T-helper 17 cell (primary cell): ENCODE measurements around the gene CCBE1. TPM values are rescaled to one million over a fixed set of nuclear protein-coding genes. Genes with fewer than 3 reads are reported as not detected.

ENCODE experiments used
- ATAC-seq: fragments of 150-1000 bp; cut with Tn5 transposase; 2 replicates; pipeline ENCODE4 v1.10.0; 2021; ENCODE audit warnings: mild to moderate bottlenecking, moderate library complexity
- DNase-seq, 3 donors: peaks; one replicate each; pipeline versions ENCODE4 v3.0.0 to v3.0.0-alpha.2; 2020 to 2021
- H3K9me3 ChIP-seq: one replicate; pipeline ENCODE4 v1.7.0; 2013; ENCODE audit warnings: low read length, mild to moderate bottlenecking; ENCODE audit not compliant: control insufficient read depth, poor library complexity, severe bottlenecking
- H3K27ac Mint-ChIP-seq: one replicate; pipeline ENCODE4 v1.8.0; 2022; ENCODE audit warnings: mild to moderate bottlenecking, moderate library complexity, mixed read lengths
- H3K27me3 Mint-ChIP-seq: one replicate; pipeline ENCODE4 v1.8.0; 2022; ENCODE audit warnings: mixed read lengths
- H3K36me3 Mint-ChIP-seq: one replicate; pipeline ENCODE4 v1.8.0; 2022; ENCODE audit warnings: low read depth, mixed read lengths
- H3K4me1 Mint-ChIP-seq: one replicate; pipeline ENCODE4 v1.8.0; 2022; ENCODE audit warnings: mild to moderate bottlenecking, mixed read lengths
- H3K4me3 Mint-ChIP-seq: one replicate; pipeline ENCODE4 v1.8.0; 2022; ENCODE audit warnings: mild to moderate bottlenecking, moderate library complexity, mixed read lengths
- total RNA-seq, 4 donors: library from RNA in 2 of 4; stranded (reverse) in 2 of 4; gene quantifications; one replicate each; pipeline ENCODE4 v1.2.3 and lab custom pipeline; 2022 to 2026

The CCBE1 gene
- total RNA-seq, 2 donors from 2014 or later, result not detected

DNA sequence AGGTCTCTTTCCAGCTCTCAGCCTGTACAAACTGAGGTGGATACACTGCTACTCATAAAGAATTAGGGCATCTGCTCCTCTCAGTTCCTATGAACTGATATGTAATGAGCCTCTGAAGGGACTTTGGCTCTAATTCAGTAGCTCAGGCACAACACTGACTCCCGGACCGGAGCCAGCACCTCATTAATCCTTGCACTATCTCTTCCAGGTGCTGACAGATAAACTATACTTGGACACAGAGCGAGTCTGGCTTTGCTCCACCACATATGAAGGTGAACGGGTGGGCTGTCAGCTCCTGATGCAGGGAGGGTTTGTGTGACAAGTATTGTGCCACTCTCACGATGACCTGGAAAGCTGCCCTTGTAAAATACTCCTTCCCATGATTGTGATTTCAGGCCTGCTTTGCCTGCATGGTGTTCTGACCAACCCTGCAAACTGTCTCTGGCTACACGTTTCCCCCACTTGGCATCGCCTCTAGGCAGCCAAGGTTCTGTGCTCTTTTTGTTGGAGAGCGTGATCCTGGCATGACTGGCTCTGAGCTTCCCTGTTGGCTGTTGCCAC is 226.6 kb downstream of the CCBE1 start:
- no peak overlapping the region for H3K27ac Mint-ChIP-seq
- no peak for ATAC-seq

DNA sequence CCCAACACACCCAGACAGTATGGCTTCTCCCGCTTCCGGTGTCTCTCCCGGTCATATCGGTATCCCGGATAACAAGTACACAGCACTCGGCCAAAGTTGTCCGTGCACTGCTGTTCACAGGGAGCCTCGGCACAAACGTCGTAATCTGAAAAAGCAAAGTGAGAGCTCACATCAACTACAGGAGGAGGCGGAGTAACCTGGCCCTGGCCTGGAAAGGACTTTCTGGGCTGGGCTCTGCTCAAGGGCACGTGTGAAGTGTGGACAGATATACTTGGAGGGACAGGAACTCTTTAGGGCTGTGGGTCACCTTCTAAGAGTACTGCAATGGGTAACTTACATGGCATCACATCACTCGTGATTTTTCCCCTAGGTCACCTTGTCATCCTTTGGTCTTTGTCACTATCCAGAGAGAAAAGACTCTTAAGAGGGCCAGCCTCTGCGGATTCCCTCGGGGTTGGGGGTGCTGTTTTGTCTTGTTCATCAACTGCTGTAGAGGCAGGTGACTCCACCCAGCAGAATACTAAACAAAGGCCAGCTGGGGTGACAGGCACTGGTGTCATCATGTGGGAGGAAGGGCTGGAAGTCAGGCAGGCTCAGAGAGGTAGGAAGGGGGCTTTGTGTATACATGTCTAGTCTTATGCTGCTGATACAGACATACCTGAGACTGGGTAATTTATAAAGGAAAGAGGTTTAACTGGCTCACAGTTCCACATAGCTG is 227.6 kb downstream of the CCBE1 start:
- H3K9me3 ChIP-seq, result no peaks in the 10 kb centered on the region

More for the DNA sequence above, 226.6 kb downstream of the CCBE1 start:
- peaks cover 13% of the 10 kb centered on the region for H3K27me3 Mint-ChIP-seq
- no peaks in the 10 kb centered on the region for H3K9me3 ChIP-seq
- no peaks in the 10 kb centered on the region for H3K4me1 Mint-ChIP-seq
- no peaks in the 10 kb centered on the region for H3K36me3 Mint-ChIP-seq
- no peak overlapping the region for H3K4me3 Mint-ChIP-seq
- DNase-seq, result no peak

DNA sequence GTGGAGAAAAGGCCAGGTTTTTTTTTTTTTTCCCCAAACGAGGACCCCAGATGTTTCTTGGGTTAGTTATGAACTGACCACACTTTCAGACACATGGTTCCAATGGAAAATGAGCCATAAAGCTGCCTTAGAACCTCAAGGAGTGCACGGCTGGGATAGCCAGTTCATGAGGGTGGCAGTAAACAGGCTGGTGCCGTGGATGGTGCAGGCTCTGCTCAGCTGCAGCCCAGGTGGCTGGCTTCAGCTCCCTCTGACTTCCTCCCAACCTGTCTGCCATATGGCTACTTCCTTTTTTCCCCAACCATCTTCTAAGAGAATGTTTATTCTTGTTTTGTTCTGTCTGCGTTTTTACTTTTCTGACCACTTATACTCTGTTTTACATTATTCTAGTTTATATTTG is 228.4 kb downstream of the CCBE1 start:
- Mint-ChIP-seq H3K27me3 (peaks cover 26% of the 10 kb centered on the region), H3K4me1 (no peaks in the 10 kb centered on the region), H3K27ac (no peak overlapping the region), H3K4me3 (no peak overlapping the region), H3K36me3 (no peaks in the 10 kb centered on the region)
- DNase-seq (no peak), ATAC-seq (no peak)
- no peaks in the 10 kb centered on the region for H3K9me3 ChIP-seq

More for the DNA sequence above, 227.6 kb downstream of the CCBE1 start:
- DNase-seq, result no peak
- H3K36me3 Mint-ChIP-seq, result no peaks in the 10 kb centered on the region
- H3K4me3 Mint-ChIP-seq, result no peak overlapping the region
- H3K4me1 Mint-ChIP-seq, result no peaks in the 10 kb centered on the region
- no peak overlapping the region for H3K27ac Mint-ChIP-seq
- ATAC-seq, result no peak
- H3K27me3 Mint-ChIP-seq, result peaks cover 24% of the 10 kb centered on the region

DNA sequence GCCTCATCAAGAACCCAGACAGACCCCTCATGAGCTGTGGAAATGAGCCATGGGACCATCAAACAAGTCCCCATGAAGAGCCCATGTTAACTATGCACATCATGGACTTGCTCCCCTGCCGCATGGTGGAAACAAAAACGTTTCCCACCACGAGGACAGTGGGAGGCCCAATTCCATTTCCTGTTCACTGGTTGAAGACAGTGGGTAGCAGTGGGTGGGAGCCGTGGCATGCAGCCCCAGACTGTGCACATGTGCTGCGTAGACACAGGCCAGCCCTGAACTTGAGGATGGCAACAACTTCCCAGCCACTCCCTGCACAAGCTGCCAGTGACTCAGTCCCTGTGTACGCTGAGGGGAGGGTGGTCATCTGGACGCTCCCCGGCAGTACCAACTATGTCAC is 229.7 kb downstream of the CCBE1 start:
- H3K27ac Mint-ChIP-seq, result no peak overlapping the region
- ATAC-seq (no peak), DNase-seq (no peak)
- no peaks in the 10 kb centered on the region for H3K4me1 Mint-ChIP-seq
- no peaks in the 10 kb centered on the region for H3K36me3 Mint-ChIP-seq
- peaks cover 32% of the 10 kb centered on the region for H3K27me3 Mint-ChIP-seq
- no peak overlapping the region for H3K4me3 Mint-ChIP-seq
- H3K9me3 ChIP-seq, result no peaks in the 10 kb centered on the region

DNA sequence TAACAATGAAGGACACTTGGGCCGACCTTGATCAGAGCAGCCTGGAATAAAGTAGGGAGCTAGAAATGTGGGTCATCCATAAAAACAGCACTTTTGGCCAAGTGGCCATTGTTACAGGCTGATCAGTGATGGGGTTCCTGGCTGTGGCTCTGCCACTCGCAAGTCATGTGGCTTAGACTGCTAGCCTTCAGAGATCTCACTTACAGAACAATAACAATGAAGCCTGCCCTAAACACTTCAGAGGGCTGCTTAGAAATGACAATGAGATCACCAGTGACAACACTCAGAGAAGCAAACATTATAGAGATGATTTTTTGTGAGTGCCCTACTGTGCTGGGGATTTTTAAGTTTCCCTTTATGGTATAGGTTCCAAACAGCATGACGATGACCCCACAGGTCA is 230.2 kb downstream of the CCBE1 start:
- H3K9me3 ChIP-seq, result no peaks in the 10 kb centered on the region
- Mint-ChIP-seq H3K27ac (no peak overlapping the region), H3K4me1 (no peaks in the 10 kb centered on the region), H3K36me3 (no peaks in the 10 kb centered on the region), H3K4me3 (no peak overlapping the region), H3K27me3 (peaks cover 32% of the 10 kb centered on the region)
- no peak for DNase-seq
- ATAC-seq, result no peak

DNA sequence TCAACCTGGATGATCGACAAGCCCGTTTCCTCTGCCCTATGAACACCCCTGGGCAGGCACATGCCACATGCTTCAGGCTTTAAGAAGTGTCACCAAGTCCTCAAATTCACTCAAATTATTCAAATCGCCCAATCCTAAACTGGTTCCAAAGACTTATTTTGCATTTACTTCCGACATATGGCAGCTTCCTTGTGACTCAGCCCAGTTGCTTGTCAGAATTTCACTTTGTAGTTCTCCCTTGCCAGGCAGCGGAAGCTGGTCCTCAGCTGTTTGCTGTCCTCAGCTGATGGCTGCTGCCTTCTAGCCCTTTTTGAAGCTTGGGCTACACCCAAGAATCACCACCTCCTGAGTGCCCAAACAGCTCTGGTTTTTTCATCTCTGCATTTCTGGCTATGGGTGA is 232.7 kb downstream of the CCBE1 start:
- Mint-ChIP-seq H3K27ac (no peak overlapping the region), H3K4me3 (no peak overlapping the region), H3K4me1 (peaks cover 2% of the 10 kb centered on the region), H3K27me3 (peaks cover 41% of the 10 kb centered on the region), H3K36me3 (no peaks in the 10 kb centered on the region)
- DNase-seq (no peak), ATAC-seq (no peak)
- no peaks in the 10 kb centered on the region for H3K9me3 ChIP-seq

DNA sequence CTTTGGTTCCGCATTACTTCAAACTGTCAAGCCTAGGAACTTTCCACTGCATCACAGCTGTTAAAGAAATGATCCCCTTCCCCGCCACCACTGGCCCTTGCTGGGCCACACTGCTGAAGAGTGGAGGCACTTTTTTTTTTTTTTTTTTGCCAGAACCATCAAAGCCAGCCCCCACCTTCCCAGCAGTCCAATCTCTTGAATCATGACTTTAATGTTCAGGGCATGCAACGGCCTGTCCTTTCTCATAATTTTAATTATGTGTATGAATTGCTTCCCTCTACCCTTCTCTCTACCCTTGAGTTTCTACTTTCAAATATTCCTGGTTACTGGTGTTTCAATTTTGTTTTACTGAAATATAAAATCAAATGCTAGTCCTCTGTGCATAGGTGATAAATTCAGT is 236.1 kb downstream of the CCBE1 start:
- H3K27ac Mint-ChIP-seq, result no peak overlapping the region
- H3K27me3 Mint-ChIP-seq, result peaks cover 44% of the 10 kb centered on the region
- no peak overlapping the region for H3K4me3 Mint-ChIP-seq
- H3K9me3 ChIP-seq, result no peaks in the 10 kb centered on the region
- H3K4me1 Mint-ChIP-seq, result peaks cover 2% of the 10 kb centered on the region
- H3K36me3 Mint-ChIP-seq, result peaks cover 2% of the 10 kb centered on the region
- no peak for DNase-seq
- ATAC-seq, result no peak

DNA sequence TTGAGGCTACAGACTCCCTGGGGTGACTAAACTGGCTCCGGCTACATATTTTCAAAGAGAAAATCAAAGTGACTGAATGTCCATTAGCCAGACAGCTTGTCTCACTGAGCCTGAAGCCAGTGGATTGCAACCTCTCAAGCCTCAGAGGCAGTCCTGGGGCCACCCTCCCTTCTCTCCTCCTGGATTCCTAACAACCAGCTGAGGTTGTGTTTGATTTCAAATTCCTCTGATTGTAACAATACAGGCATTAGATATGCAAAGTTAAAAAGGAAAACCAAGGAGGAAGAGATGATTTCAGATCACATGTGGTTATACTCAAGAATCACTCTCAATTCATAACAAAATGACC is 237.2 kb downstream of the CCBE1 start:
- Mint-ChIP-seq H3K36me3 (peaks cover 2% of the 10 kb centered on the region), H3K4me3 (no peak overlapping the region), H3K27me3 (peaks cover 47% of the 10 kb centered on the region), H3K27ac (no peak overlapping the region), H3K4me1 (peaks cover 2% of the 10 kb centered on the region)
- no peaks in the 10 kb centered on the region for H3K9me3 ChIP-seq
- ATAC-seq (no peak), DNase-seq (no peak)

DNA sequence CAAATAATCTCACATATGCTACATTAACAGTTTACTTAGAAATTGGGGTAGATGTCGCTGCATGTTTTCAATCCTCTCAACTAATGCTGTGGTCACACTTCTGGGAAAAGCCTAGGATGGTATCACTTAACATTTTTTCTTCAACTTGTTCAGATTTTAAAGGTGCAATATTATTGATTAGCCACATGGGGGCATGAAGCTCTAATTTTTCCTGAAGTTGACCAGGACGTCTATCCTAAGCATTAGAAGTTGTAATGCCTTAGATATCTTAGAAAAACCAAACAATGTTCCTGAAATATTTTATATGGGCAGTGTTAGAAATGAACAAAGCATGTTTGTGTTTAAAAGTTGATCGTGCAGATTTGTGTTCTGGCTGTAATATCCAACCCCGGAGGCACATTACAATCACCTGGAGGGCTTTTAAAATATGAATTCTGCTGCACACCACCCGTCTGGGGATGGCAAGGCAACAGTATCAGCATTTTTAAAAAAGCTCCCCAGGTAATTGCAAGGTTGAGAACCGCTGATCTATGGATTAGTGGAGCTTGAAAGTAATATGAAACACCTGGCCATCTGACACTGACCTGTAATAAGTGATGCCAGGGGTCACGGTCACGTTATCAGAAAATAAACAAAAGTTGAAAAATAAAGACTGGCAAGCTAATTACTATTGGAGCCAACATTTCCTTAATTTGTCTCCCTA is 237.7 kb downstream of the CCBE1 start:
- Mint-ChIP-seq H3K4me1 (peaks cover 2% of the 10 kb centered on the region), H3K27ac (no peak overlapping the region), H3K4me3 (no peak overlapping the region), H3K36me3 (peaks cover 2% of the 10 kb centered on the region), H3K27me3 (peaks cover 45% of the 10 kb centered on the region)
- ATAC-seq (no peak), DNase-seq (no peak)
- H3K9me3 ChIP-seq, result no peaks in the 10 kb centered on the region

DNA sequence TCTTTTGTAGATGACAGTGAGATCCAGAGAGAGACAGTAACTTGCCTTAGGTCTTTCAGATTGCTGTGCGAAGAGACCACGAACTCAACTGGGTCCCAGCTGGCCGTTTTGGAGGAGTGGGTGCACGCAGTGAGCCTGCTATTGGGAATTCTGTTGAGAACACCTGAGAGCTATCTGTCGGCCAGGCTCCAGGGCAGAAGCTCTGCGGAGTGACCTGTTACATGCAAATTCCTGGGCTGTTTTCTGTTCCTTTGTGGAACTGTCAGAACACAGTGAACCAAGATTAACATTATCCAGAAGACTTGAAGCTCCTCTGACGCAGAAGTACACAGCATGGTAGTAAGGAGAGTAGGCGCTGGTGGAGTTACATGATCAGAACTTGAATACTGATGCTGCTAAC is 238.6 kb downstream of the CCBE1 start:
- no peak for ATAC-seq
- no peaks in the 10 kb centered on the region for H3K9me3 ChIP-seq
- no peak for DNase-seq
- Mint-ChIP-seq H3K36me3 (peaks cover 2% of the 10 kb centered on the region), H3K27me3 (peaks cover 43% of the 10 kb centered on the region), H3K4me1 (peaks cover 2% of the 10 kb centered on the region), H3K27ac (no peak overlapping the region), H3K4me3 (no peak overlapping the region)

DNA sequence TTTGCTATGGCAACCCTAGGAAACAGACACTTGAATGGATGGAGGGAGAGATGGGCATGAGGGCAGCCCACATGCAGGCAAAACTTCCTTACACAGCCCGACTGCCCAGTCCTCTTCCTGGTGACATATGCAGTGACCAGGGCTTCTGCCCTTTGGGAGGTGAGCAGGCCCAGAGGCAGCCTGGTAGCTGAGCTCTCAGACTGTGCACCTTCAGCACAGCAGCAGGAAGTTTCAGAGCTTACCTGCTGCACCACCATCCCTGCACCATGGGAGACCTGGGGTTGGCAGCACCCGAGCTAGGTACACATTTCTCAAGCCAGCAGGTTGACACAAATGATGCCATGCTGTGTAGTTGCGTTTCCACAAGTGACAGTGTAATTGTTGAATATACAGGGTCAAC is 240.6 kb downstream of the CCBE1 start:
- Mint-ChIP-seq H3K27me3 (peaks cover 36% of the 10 kb centered on the region), H3K4me3 (no peak overlapping the region), H3K27ac (no peak overlapping the region), H3K36me3 (peaks cover 2% of the 10 kb centered on the region), H3K4me1 (peaks cover 2% of the 10 kb centered on the region)
- DNase-seq (no peak), ATAC-seq (no peak)
- H3K9me3 ChIP-seq, result no peaks in the 10 kb centered on the region

DNA sequence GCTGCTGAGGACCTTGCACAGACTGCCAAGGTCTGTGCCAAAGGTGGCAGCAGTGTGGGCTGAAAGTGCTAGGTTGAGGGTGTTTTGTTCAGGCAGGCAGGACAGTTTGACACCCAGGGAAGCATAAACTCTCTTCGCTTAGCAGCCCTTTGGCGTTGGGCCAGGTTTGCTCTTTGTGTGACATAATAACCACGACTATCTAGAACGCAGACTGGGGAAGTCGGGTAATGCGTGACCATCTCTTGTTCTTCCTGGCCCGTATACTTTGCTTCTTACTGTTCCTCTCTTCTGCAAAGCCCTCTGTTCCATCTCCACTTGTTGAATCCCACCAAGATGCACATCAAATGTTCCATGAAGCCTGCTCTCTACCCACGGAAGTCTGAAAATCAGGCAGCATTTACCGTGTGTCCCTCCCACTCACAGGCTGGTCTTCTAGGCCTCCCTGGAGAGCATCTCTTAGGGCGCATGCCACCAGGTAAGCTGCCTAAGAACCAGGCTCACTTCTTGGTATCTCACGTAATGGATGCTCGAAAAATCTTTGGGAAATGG is 241.4 kb downstream of the CCBE1 start:
- H3K4me1 Mint-ChIP-seq, result no peaks in the 10 kb centered on the region
- no peak overlapping the region for H3K4me3 Mint-ChIP-seq
- no peak overlapping the region for H3K27ac Mint-ChIP-seq
- peaks cover 2% of the 10 kb centered on the region for H3K36me3 Mint-ChIP-seq
- H3K9me3 ChIP-seq, result no peaks in the 10 kb centered on the region
- no peak for ATAC-seq
- peaks cover 30% of the 10 kb centered on the region for H3K27me3 Mint-ChIP-seq
- DNase-seq, result no peak

DNA sequence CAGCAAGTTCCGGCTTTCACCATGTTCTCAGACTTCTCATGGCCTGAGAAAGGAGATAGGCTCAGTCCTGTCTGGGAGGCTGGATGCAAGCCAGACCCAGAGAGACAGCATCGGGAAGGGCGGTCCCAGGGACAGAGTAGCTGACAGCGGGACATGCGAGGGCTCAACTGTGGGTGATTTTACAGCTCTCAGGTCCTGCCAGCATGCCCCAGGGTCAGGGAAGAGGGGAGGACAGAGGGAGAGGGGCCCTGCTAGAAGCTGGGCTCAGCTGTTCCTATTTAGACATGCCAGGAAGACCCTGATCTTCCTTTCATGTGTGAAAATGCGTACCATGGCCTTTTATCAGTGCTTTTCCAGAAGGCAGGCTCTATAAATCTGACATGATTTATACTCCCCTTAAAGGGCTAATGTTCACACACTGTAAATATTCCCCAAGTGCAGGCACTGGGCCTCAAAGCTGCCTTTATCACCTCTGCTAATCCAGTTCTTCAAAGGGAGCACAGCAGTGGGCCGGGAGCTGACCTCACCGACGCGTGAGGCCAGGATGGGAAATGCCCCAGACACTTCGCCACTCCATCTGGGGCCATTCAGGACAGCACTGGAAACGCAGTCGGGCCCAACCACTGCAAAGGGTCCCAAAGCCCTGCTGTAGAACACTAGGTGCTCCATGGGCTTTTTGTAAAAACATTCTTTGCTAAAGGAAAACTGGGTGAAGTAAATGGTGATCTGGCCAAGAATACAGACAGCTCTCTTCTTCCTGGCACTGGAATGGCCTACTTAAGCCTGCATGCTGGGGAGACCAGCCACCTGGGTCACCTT is 242.1 kb downstream of the CCBE1 start:
- H3K9me3 ChIP-seq, result no peaks in the 10 kb centered on the region
- DNase-seq, result no peak
- Mint-ChIP-seq H3K27ac (no peak overlapping the region), H3K27me3 (peaks cover 30% of the 10 kb centered on the region), H3K4me3 (no peak overlapping the region), H3K4me1 (no peaks in the 10 kb centered on the region), H3K36me3 (peaks cover 2% of the 10 kb centered on the region)
- ATAC-seq, result no peak
